ENCODE results near the gene RNPS1.

Gene RNPS1

GRCh38 chr16:2228161-2228824 is 39.6 kb downstream of the RNPS1 start:
- no peaks in the 10 kb centered on the region for H3K27me3 ChIP-seq (replicated peaks; ENCODE audit: control insufficient read depth, insufficient read depth, low read length)
- peaks cover 34% of the 10 kb centered on the region for H3K36me3 ChIP-seq (ENCODE audit: control insufficient read depth, insufficient read depth, low read length)
- H3K4me3 ChIP-seq (replicated peaks; ENCODE audit: low read depth, low read length): no peak overlapping the region
- TF ChIP-seq CTCF (IDR thresholded peaks at IDR 0.05; ENCODE audit: insufficient read depth, low read length, poor library complexity, severe bottlenecking): no peak
- no peak for DNase-seq (ENCODE audit: extremely low read depth, insufficient read length)

- H3K36me3 ChIP-seq (ENCODE audit: control insufficient read depth, insufficient read depth, low read length): peaks cover 25% of the 10 kb centered on the region
- no peaks in the 10 kb centered on the region for H3K27me3 ChIP-seq (replicated peaks; ENCODE audit: control insufficient read depth, insufficient read depth, low read length)
- no peak for DNase-seq (ENCODE audit: extremely low read depth, insufficient read length)
- TF ChIP-seq CTCF (IDR thresholded peaks at IDR 0.05; ENCODE audit: insufficient read depth, low read length, poor library complexity, severe bottlenecking): no peak
- no peak overlapping the region for H3K4me3 ChIP-seq (replicated peaks; ENCODE audit: low read depth, low read length)
Measured at GRCh38 chr16:2226918-2227317, 41.0 kb downstream of the RNPS1 start.

- H3K36me3 ChIP-seq (ENCODE audit: control insufficient read depth, insufficient read depth, low read length): peaks cover 21% of the 10 kb centered on the region
- no peaks in the 10 kb centered on the region for H3K27me3 ChIP-seq (replicated peaks; ENCODE audit: control insufficient read depth, insufficient read depth, low read length)
- H3K4me3 ChIP-seq (replicated peaks; ENCODE audit: low read depth, low read length): no peak overlapping the region
- TF ChIP-seq CTCF (IDR thresholded peaks at IDR 0.05; ENCODE audit: insufficient read depth, low read length, poor library complexity, severe bottlenecking): no peak
- no peak for DNase-seq (ENCODE audit: extremely low read depth, insufficient read length)
Measured at GRCh38 chr16:2226245-2226793, 41.6 kb downstream of the RNPS1 start.

- H3K36me3 ChIP-seq (ENCODE audit: control insufficient read depth, insufficient read depth, low read length): peaks cover 8% of the 10 kb centered on the region
- no peak for DNase-seq (ENCODE audit: extremely low read depth, insufficient read length)
- peak overlapping the region; percentile 78 for H3K4me3 ChIP-seq (replicated peaks; ENCODE audit: low read depth, low read length)
- H3K27me3 ChIP-seq (replicated peaks; ENCODE audit: control insufficient read depth, insufficient read depth, low read length): no peaks in the 10 kb centered on the region
- TF ChIP-seq CTCF (IDR thresholded peaks at IDR 0.05; ENCODE audit: insufficient read depth, low read length, poor library complexity, severe bottlenecking): no peak
Measured at GRCh38 chr16:2223942-2224486, 43.9 kb downstream of the RNPS1 start.

- Histone ChIP-seq H3K36me3 (ENCODE audit: control insufficient read depth, insufficient read depth, low read length) (peaks cover 5% of the 10 kb centered on the region), H3K4me3 (replicated peaks; ENCODE audit: low read depth, low read length) (peak within 1 kb of the TSS; percentile 78), H3K27me3 (replicated peaks; ENCODE audit: control insufficient read depth, insufficient read depth, low read length) (no peaks in the 10 kb centered on the region)
- DNase-seq (ENCODE audit: extremely low read depth, insufficient read length): peak; percentile 100
- no peak for TF ChIP-seq CTCF (IDR thresholded peaks at IDR 0.05; ENCODE audit: insufficient read depth, low read length, poor library complexity, severe bottlenecking)
Measured at GRCh38 chr16:2223221-2223941, 44.5 kb downstream of the RNPS1 start, which contains the start of gene E4F1. E4F1 (plus strand) TSS chr16:2223591; CDS start chr16:2223614, 23 bp downstream.

All from GM06990 (cell line).